ENCODE results near the gene TNNC1. TPM values are rescaled to one million over a fixed set of nuclear protein-coding genes. Genes with fewer than 3 reads are reported as not detected.

TNNC1 gene
- total RNA-seq, 1 experiment from 2014 or later, result 5.6 TPM

DNA sequence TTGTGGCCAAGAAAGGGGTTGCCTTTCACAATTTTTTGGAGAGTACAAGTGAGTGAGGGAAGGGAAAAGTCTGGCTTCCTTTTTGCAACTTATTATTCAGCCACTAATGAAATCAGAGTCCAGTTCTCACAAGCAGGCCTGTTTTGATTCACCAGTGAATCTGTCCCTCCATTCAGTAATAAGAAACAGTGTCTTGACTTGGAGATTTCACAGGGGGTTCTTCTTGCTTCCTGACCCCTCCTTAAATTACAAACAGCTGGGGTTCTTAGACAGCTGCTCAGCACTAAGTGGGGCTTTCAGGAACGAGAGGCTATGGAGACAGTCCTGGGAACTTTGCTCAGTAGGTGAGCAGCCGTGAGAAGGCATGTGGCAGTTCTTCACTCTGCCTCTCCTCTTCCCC, 33.5 kb downstream of the TNNC1 start:
- Mint-ChIP-seq H3K36me3 (peaks cover 5% of the 10 kb centered on the region; the same call in 1 of the 2 replicates), H3K4me3 (no peak overlapping the region), H3K9me3 (no peaks in the 10 kb centered on the region), H3K27me3 (ENCODE audit: low read depth) (no peaks in the 10 kb centered on the region), H3K4me1 (peaks cover 12% of the 10 kb centered on the region), H3K27ac (no peak overlapping the region)
- ChIA-PET CTCF (interaction anchor here (1.6 to 2.6 kb wide), 2 partner anchors 8 to 35 kb away, joined by 5 to 7 read pairs; no protein-coding TSS in a partner anchor), POLR2A (no interaction called here)
- no peak for TF ChIP-seq ZNF219 (CRISPR knock-in tag; IDR thresholded peaks at IDR 0.05; ENCODE audit: borderline replicate concordance)
- TF ChIP-seq, protein P1, sequence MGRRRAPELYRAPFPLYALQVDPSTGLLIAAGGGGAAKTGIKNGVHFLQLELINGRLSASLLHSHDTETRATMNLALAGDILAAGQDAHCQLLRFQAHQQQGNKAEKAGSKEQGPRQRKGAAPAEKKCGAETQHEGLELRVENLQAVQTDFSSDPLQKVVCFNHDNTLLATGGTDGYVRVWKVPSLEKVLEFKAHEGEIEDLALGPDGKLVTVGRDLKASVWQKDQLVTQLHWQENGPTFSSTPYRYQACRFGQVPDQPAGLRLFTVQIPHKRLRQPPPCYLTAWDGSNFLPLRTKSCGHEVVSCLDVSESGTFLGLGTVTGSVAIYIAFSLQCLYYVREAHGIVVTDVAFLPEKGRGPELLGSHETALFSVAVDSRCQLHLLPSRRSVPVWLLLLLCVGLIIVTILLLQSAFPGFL (CRISPR knock-in tag; IDR thresholded peaks at IDR 0.05; ENCODE audit: borderline replicate concordance), result no peak
- no peak for TF ChIP-seq TEAD4 (CRISPR knock-in tag; IDR thresholded peaks at IDR 0.05)
- TF ChIP-seq ZNF138 (CRISPR knock-in tag; conservative IDR thresholded peaks at IDR 0.05), result no peak
- TF ChIP-seq MYBL2 (CRISPR knock-in tag; IDR thresholded peaks at IDR 0.05), result no peak
- TF ChIP-seq, protein P2, sequence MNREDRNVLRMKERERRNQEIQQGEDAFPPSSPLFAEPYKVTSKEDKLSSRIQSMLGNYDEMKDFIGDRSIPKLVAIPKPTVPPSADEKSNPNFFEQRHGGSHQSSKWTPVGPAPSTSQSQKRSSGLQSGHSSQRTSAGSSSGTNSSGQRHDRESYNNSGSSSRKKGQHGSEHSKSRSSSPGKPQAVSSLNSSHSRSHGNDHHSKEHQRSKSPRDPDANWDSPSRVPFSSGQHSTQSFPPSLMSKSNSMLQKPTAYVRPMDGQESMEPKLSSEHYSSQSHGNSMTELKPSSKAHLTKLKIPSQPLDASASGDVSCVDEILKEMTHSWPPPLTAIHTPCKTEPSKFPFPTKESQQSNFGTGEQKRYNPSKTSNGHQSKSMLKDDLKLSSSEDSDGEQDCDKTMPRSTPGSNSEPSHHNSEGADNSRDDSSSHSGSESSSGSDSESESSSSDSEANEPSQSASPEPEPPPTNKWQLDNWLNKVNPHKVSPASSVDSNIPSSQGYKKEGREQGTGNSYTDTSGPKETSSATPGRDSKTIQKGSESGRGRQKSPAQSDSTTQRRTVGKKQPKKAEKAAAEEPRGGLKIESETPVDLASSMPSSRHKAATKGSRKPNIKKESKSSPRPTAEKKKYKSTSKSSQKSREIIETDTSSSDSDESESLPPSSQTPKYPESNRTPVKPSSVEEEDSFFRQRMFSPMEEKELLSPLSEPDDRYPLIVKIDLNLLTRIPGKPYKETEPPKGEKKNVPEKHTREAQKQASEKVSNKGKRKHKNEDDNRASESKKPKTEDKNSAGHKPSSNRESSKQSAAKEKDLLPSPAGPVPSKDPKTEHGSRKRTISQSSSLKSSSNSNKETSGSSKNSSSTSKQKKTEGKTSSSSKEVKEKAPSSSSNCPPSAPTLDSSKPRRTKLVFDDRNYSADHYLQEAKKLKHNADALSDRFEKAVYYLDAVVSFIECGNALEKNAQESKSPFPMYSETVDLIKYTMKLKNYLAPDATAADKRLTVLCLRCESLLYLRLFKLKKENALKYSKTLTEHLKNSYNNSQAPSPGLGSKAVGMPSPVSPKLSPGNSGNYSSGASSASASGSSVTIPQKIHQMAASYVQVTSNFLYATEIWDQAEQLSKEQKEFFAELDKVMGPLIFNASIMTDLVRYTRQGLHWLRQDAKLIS (CRISPR knock-in tag; IDR thresholded peaks at IDR 0.05; ENCODE audit: borderline replicate concordance), result no peak
- no peak for TF ChIP-seq ZNF396 (CRISPR knock-in tag; IDR thresholded peaks at IDR 0.05; ENCODE audit: borderline replicate concordance)
- TF ChIP-seq RORB (CRISPR knock-in tag; IDR thresholded peaks at IDR 0.05), result no peak
- TF ChIP-seq, protein P3, sequence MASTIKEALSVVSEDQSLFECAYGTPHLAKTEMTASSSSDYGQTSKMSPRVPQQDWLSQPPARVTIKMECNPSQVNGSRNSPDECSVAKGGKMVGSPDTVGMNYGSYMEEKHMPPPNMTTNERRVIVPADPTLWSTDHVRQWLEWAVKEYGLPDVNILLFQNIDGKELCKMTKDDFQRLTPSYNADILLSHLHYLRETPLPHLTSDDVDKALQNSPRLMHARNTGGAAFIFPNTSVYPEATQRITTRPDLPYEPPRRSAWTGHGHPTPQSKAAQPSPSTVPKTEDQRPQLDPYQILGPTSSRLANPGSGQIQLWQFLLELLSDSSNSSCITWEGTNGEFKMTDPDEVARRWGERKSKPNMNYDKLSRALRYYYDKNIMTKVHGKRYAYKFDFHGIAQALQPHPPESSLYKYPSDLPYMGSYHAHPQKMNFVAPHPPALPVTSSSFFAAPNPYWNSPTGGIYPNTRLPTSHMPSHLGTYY (CRISPR knock-in tag; IDR thresholded peaks at IDR 0.05), result no peak
- TF ChIP-seq NR2C2 (CRISPR knock-in tag; IDR thresholded peaks at IDR 0.05), result no peak
- no peak for TF ChIP-seq JAZF1 (CRISPR knock-in tag; IDR thresholded peaks at IDR 0.05)
- no peak for TF ChIP-seq KAT7 (CRISPR knock-in tag; IDR thresholded peaks at IDR 0.05; ENCODE audit: borderline replicate concordance)
- TF ChIP-seq ZNF263 (CRISPR knock-in tag; IDR thresholded peaks at IDR 0.05; ENCODE audit: low read depth), result no peak
- no peak for TF ChIP-seq SMAD4 (CRISPR knock-in tag; IDR thresholded peaks at IDR 0.05)
- no peak for TF ChIP-seq NFE2L1 (CRISPR knock-in tag; IDR thresholded peaks at IDR 0.05)
- TF ChIP-seq ESRRA (CRISPR knock-in tag; IDR thresholded peaks at IDR 0.05; ENCODE audit: borderline replicate concordance), result no peak
- TF ChIP-seq SOX15 (CRISPR knock-in tag; IDR thresholded peaks at IDR 0.05), result no peak
- DNase-seq (ENCODE audit: low spot score), result no peak
- ATAC-seq, result no peak

DNA sequence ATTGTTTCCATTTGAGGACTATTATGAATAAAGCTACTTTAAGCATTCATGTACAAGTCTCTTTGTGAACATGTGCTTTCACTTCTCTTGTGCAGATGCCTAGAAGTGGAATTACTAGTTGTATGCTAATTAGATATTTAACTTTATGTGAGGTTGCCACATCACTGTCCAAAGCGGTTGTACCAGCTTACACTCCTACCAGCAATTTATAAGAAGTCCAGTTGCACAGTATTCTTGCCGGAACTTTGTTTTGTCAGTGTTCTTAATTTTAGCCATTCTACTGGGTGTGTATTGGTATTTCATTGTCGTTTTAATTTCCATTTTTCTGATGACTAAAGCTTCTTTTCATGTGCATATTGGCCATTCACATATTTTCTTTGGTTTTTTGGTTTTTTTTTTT, 38.0 kb downstream of the TNNC1 start:
- POLR2A ChIA-PET, result no interaction called here
- ATAC-seq, result no peak
- CTCF ChIA-PET, result interaction anchor here (1.1 to 1.8 kb wide), 4 partner anchors 30 to 32 kb away, joined by 4 to 5 read pairs (median 5); partner anchors contain the start of gene SEMA3G
- TF ChIP-seq FOXK1 (CRISPR knock-in tag; IDR thresholded peaks at IDR 0.05) (no peak), JUN (CRISPR knock-in tag; IDR thresholded peaks at IDR 0.05) (no peak), ZNF138 (CRISPR knock-in tag; conservative IDR thresholded peaks at IDR 0.05) (no peak), ZNF263 (CRISPR knock-in tag; IDR thresholded peaks at IDR 0.05; ENCODE audit: low read depth) (no peak), NR1H2 (CRISPR knock-in tag; IDR thresholded peaks at IDR 0.05) (no peak)
- TF ChIP-seq, protein P4, sequence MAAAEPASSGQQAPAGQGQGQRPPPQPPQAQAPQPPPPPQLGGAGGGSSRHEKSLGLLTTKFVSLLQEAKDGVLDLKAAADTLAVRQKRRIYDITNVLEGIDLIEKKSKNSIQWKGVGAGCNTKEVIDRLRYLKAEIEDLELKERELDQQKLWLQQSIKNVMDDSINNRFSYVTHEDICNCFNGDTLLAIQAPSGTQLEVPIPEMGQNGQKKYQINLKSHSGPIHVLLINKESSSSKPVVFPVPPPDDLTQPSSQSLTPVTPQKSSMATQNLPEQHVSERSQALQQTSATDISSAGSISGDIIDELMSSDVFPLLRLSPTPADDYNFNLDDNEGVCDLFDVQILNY (CRISPR knock-in tag; IDR thresholded peaks at IDR 0.05), result no peak
- TF ChIP-seq, protein P2 (CRISPR knock-in tag; IDR thresholded peaks at IDR 0.05; ENCODE audit: borderline replicate concordance), result no peak

More for the DNA sequence above, 38.0 kb downstream of the TNNC1 start:
- Mint-ChIP-seq H3K4me3 (no peak overlapping the region), H3K36me3 (peaks cover 8% of the 10 kb centered on the region; the same call in 1 of the 2 replicates), H3K27me3 (ENCODE audit: low read depth) (no peaks in the 10 kb centered on the region), H3K27ac (no peak overlapping the region), H3K9me3 (no peaks in the 10 kb centered on the region), H3K4me1 (peaks cover 9% of the 10 kb centered on the region)
- no peak for DNase-seq (ENCODE audit: low spot score)

Data from WTC11 (cell line).